ENCODE results near the gene SCN1B. TPM values are rescaled to one million over a fixed set of nuclear protein-coding genes. Genes with fewer than 3 reads are reported as not detected.
"Not testable (repeated sequence)": the region's sequence is repeated elsewhere in the genome, so short reads cannot be mapped to it uniquely, and the experiment has no call there.

SCN1B gene
- polyA plus RNA-seq, 1 donor from 2014 or later = 1.5 TPM

DNA sequence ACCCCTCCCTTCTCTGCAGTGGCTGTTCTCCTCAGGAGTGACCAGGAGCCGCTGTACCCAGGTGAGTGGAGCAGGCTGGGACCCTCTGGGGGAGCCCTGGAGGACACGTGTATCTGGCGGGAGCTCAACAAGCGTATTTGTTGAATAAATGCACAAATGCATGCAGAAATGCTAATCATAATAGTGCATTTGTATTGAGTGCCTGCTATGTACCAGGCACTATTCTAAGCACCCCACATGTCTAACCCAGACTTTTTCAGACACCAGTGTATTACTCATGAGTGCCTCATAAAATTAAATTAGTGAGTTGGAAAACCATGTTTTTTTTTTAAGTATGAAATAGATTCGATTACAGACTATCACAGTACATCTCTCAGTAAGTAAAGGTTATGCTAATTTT lies 19.2 kb downstream of the SCN1B start:
- no peaks in the 10 kb centered on the region for H4K20me1 ChIP-seq (ENCODE audit: insufficient read depth)
- H3K79me2 ChIP-seq (replicated peaks; ENCODE audit: insufficient read depth, low read length) = no peaks in the 10 kb centered on the region
- H3K9me2 ChIP-seq (ENCODE audit: insufficient read depth, low read length) = no peaks in the 10 kb centered on the region
- no peak overlapping the region for H3K4me3 ChIP-seq (ENCODE audit: low read length)
- H3K27me3 ChIP-seq (ENCODE audit: insufficient read depth, low read depth, low read length) = no peaks in the 10 kb centered on the region
- no peaks in the 10 kb centered on the region for H3K9me3 ChIP-seq (ENCODE audit: low read length)
- no peaks in the 10 kb centered on the region for H3F3A ChIP-seq (ENCODE audit: insufficient read depth, low read length, poor library complexity, severe bottlenecking)
- TF ChIP-seq MXI1 (conservative IDR thresholded peaks at IDR 0.05; ENCODE audit: poor library complexity, severe bottlenecking) = no peak
- TF ChIP-seq TAF1 (IDR thresholded peaks at IDR 0.05; ENCODE audit: low read depth) = no peak
- no peak for TF ChIP-seq SMC3 (conservative IDR thresholded peaks at IDR 0.05; ENCODE audit: poor library complexity)
- no peak for TF ChIP-seq EP300 (conservative IDR thresholded peaks at IDR 0.05; ENCODE audit: poor library complexity, severe bottlenecking)
- TF ChIP-seq CTCF (IDR thresholded peaks at IDR 0.05; ENCODE audit: poor library complexity, severe bottlenecking) = no peak
- TF ChIP-seq POLR2AphosphoS5 (IDR thresholded peaks at IDR 0.05) = no peak
- no peak for TF ChIP-seq REST (IDR thresholded peaks at IDR 0.05; ENCODE audit: borderline replicate concordance)
- TF ChIP-seq EZH2 (IDR thresholded peaks at IDR 0.05; ENCODE audit: borderline replicate concordance, insufficient read depth, low read length, poor library complexity, severe bottlenecking) = no peak
- no peak for TF ChIP-seq RAD21 (conservative IDR thresholded peaks at IDR 0.05)
- H3K36me3 ChIP-seq (ENCODE audit: insufficient read depth, low read length) = no peaks in the 10 kb centered on the region
- no peak overlapping the region for H2AFZ ChIP-seq (ENCODE audit: low read depth, low read length)
- H3K4me2 ChIP-seq (ENCODE audit: low read length) = no peak overlapping the region
- H3K27ac ChIP-seq (ENCODE audit: low read length) = no peak overlapping the region
- H3K9ac ChIP-seq (ENCODE audit: low read length) = no peak overlapping the region

DNA sequence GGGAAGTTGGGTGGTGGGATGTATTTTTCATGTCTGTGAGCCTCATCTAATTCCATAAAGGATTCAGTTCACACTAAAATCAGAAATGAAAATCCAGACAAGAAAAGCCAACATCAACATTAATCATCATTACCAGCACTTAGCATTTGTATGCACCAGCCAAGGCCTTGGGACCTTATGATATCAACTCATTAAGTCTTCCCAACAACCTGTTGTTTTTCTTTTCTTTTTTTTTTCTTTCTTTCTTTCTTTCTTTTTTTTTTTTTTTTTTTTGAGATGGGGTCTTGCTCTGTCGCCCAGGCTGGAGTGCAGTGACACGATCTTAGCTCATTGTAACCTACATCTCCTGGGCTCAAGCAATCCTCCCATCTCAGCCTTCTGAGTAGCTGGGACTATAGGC lies 20.4 kb downstream of the SCN1B start:
- not testable (repeated sequence) for H3K4me2 ChIP-seq (ENCODE audit: low read length); H2AFZ ChIP-seq (ENCODE audit: low read depth, low read length); H3K27ac ChIP-seq (ENCODE audit: low read length); H3K36me3 ChIP-seq (ENCODE audit: insufficient read depth, low read length); H3K4me3 ChIP-seq (ENCODE audit: low read length); H3F3A ChIP-seq (ENCODE audit: insufficient read depth, low read length, poor library complexity, severe bottlenecking); H3K9me3 ChIP-seq (ENCODE audit: low read length); H4K20me1 ChIP-seq (ENCODE audit: insufficient read depth); H3K27me3 ChIP-seq (ENCODE audit: insufficient read depth, low read depth, low read length); H3K79me2 ChIP-seq (replicated peaks; ENCODE audit: insufficient read depth, low read length); H3K9ac ChIP-seq (ENCODE audit: low read length); H3K9me2 ChIP-seq (ENCODE audit: insufficient read depth, low read length)

DNA sequence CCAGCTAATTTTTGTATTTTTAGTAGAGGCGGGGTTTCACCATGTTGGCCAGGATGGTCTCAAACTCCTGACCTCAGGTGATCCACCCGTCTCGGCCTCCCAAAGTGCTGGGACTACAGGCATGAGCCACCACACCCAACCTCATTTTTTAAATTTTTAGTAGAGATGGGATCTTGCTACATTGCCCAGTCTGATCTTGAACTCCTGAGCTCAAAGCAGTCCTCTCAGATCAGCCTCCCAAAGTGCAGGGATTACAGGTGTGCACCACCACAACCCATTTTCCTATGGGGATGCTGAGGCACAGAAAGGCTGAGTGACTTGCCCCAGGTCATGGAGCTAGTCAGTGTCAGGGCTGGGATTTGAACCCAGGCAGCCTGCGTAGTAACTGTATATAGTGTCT lies 21.0 kb downstream of the SCN1B start:
- H3K4me2 ChIP-seq (ENCODE audit: low read length); H4K20me1 ChIP-seq (ENCODE audit: insufficient read depth); H3F3A ChIP-seq (ENCODE audit: insufficient read depth, low read length, poor library complexity, severe bottlenecking); H2AFZ ChIP-seq (ENCODE audit: low read depth, low read length); H3K9me2 ChIP-seq (ENCODE audit: insufficient read depth, low read length); H3K36me3 ChIP-seq (ENCODE audit: insufficient read depth, low read length); H3K9ac ChIP-seq (ENCODE audit: low read length); H3K27ac ChIP-seq (ENCODE audit: low read length); H3K27me3 ChIP-seq (ENCODE audit: insufficient read depth, low read depth, low read length); H3K79me2 ChIP-seq (replicated peaks; ENCODE audit: insufficient read depth, low read length); H3K9me3 ChIP-seq (ENCODE audit: low read length); H3K4me3 ChIP-seq (ENCODE audit: low read length): not testable (repeated sequence)

All from neural cell (in vitro differentiated cells).